ENCODE data around the gene PRAC1. TPM values are rescaled to one million over a fixed set of nuclear protein-coding genes. Genes with fewer than 3 reads are reported as not detected.

Gene PRAC1
- not detected for total RNA-seq

DNA sequence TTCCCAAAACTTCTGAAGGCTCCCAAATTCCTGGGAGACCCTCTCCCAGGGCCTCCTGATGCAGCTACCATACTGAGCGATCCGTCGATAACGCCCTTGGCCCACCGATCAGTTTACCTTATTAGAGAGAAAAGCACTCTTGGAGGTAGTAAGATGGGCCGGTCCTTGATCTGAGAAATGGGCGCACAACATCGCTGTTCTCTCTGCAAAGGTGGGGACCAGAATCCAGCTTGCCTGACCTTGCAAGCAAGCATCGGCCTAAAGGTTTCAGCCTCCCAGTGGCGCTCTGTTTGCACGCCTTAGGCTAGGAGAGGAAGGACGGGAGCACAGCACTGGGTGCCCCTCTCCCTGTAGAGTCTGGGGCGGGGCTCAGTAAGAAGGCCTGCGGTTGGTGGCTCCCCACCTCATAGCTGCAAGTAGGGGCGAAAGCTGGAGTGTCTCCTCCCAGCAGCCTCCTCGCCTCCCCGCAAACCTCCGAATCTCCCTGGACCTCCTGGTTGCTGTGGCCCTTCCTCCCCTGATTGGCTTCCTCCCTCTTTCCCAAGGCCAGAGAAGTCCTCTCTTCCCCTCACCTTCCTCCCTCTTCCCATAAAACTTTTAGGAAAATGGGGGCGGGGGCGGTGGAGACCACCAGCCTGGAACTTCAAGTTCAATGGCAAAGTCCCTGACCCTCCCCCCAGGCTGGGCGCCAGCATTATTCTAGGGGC lies at the start of gene PRAC1:
TSS of gene PRAC1 (minus strand) at position 318 of the 707 bp plus-strand sequence. CDS start at position 192, 126 bp downstream.
- peak; percentile 41 for DNase-seq
- peak; percentile 13 for ATAC-seq (ENCODE audit: low read depth)
- peaks cover 36% of the 10 kb centered on the region for H3K4me1 Mint-ChIP-seq
- H3K27ac Mint-ChIP-seq: no peak within 1 kb of the TSS
- H3K4me3 Mint-ChIP-seq: peak within 1 kb of the TSS; percentile 61
- H3K9me3 Mint-ChIP-seq: no peaks in the 10 kb centered on the region
- peaks cover 2% of the 10 kb centered on the region for H3K36me3 Mint-ChIP-seq
- POLR2A ChIA-PET: no interaction called here
- peaks cover 98% of the 10 kb centered on the region for H3K27me3 Mint-ChIP-seq

DNA sequence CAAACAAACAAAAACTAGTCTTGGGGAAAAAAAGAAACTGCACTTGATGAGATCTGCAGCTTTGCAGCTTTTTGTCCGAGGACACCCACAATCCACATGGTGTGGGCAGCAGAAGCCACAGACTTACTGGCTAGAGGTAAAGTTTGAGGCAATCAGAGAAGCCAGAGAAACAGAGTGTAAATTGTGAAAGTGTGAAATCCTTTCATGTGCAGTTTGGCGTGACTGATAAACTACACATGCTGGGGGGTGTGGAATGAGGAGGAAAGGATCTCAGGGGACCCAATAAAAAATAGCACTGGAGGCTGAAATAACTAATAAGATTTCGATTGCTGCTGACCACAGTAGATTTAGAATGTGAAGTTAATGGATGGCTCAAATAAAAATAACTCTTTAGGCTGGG lies 48.6 kb upstream of the PRAC1 start:
- H3K27ac Mint-ChIP-seq: no peak overlapping the region
- no peaks in the 10 kb centered on the region for H3K9me3 Mint-ChIP-seq
- peaks cover 4% of the 10 kb centered on the region for H3K4me1 Mint-ChIP-seq
- no peaks in the 10 kb centered on the region for H3K36me3 Mint-ChIP-seq
- POLR2A ChIA-PET: no interaction called here
- ATAC-seq (ENCODE audit: low read depth): no peak
- H3K4me3 Mint-ChIP-seq: no peak overlapping the region
- no peak for DNase-seq
- peaks cover 33% of the 10 kb centered on the region for H3K27me3 Mint-ChIP-seq

DNA sequence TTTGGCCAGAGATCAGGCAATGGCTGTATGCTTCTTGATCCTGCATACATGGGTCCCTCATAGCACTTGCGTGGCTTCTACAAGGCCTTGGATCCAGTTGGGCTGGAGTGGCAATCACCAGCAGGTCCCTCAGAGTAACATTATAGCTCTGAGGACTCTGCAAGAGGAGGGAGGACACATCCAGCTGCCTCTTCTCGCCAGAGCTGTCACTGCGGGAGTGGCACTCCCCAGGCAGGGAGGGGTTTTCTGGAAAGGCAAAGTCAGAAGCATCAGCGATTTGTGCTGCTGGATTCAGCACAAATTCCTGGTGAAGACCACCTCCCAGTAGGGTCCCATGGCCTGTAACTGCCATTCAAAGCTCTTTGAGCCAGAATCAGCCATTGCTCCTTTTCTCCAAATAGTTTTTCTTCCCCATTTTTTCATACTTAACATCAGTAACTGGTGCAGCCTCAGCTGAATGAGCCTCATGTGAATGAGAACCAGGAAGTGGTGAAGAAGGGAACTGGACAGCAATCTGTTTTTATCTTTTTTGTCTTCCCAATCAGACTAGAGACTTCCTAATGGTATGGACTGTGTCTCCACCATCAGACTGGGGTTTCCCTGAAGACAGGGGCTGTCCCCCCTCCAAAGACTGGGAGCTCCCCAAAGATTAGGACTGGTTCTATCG lies 46.8 kb upstream of the PRAC1 start:
- POLR2A ChIA-PET: no interaction called here
- H3K27ac Mint-ChIP-seq: no peak overlapping the region
- ATAC-seq (ENCODE audit: low read depth) (no peak), DNase-seq (no peak)
- no peak overlapping the region for H3K4me3 Mint-ChIP-seq
- peaks cover 4% of the 10 kb centered on the region for H3K4me1 Mint-ChIP-seq
- peaks cover 26% of the 10 kb centered on the region for H3K27me3 Mint-ChIP-seq
- H3K9me3 Mint-ChIP-seq: no peaks in the 10 kb centered on the region
- H3K36me3 Mint-ChIP-seq: no peaks in the 10 kb centered on the region

DNA sequence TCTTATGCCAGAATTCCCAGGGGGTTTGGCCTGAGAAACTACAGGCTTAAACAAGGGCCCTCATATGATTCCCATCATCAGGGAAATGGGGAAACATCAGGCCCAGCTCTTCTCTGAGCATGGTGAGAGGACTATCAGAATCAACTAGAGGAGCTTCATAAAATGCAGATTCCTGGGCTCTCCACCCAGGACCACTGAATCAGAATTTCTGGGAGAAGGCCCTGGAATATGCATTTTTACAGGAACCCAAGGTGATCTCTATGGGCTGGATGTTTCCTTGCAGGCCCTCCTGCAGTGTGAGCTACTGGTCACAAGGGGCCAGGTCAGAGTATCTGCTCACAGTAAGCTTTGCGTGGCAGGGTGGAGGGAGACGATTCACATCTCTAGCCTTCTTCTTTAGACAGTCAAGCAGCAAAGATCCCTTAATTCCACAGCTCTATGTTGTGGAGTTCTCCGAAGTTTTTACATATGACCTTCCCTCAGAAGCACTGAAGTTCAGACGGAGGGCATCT lies 45.0 kb upstream of the PRAC1 start:
- POLR2A ChIA-PET: no interaction called here
- ATAC-seq (ENCODE audit: low read depth) (no peak), DNase-seq (no peak)
- Mint-ChIP-seq H3K4me3 (no peak overlapping the region), H3K27ac (no peak overlapping the region), H3K4me1 (peaks cover 3% of the 10 kb centered on the region), H3K9me3 (no peaks in the 10 kb centered on the region), H3K36me3 (no peaks in the 10 kb centered on the region), H3K27me3 (peaks cover 31% of the 10 kb centered on the region)

GRCh38 chr17:48761114-48761513 lies 38.8 kb upstream of the PRAC1 start:
- DNase-seq (no peak), ATAC-seq (ENCODE audit: low read depth) (no peak)
- POLR2A ChIA-PET: no interaction called here
- H3K4me3 Mint-ChIP-seq: no peak overlapping the region
- no peaks in the 10 kb centered on the region for H3K36me3 Mint-ChIP-seq
- H3K9me3 Mint-ChIP-seq: no peaks in the 10 kb centered on the region
- H3K4me1 Mint-ChIP-seq: no peaks in the 10 kb centered on the region
- peaks cover 55% of the 10 kb centered on the region for H3K27me3 Mint-ChIP-seq
- H3K27ac Mint-ChIP-seq: no peak overlapping the region

DNA sequence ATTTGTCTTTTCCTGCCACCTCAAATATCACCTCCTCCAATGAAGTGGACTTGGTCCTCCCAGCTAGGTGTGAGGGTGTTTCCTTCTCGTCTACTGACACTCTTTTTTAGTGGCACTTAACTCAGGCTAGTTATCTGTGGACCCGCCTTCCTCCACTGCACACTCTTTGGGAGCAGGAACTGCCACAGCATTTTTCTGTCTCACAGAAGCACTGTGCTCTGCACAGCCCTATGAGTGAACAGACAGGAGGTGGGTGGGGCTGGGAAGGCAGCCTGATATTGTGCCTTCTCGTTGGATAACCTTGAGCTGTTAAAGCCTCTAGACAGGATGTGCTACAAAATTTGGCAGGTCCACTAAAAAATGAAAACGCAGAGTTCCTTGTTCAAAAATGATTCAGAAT lies 38.1 kb upstream of the PRAC1 start:
- Mint-ChIP-seq H3K27ac (no peak overlapping the region), H3K27me3 (peaks cover 56% of the 10 kb centered on the region), H3K9me3 (no peaks in the 10 kb centered on the region), H3K4me3 (no peak overlapping the region), H3K36me3 (no peaks in the 10 kb centered on the region), H3K4me1 (no peaks in the 10 kb centered on the region)
- POLR2A ChIA-PET: no interaction called here
- DNase-seq (no peak), ATAC-seq (ENCODE audit: low read depth) (no peak)

- H3K27ac Mint-ChIP-seq: no peak overlapping the region
- DNase-seq (no peak), ATAC-seq (ENCODE audit: low read depth) (no peak)
- H3K4me1 Mint-ChIP-seq: no peaks in the 10 kb centered on the region
- H3K4me3 Mint-ChIP-seq: no peak overlapping the region
- no peaks in the 10 kb centered on the region for H3K9me3 Mint-ChIP-seq
- H3K36me3 Mint-ChIP-seq: no peaks in the 10 kb centered on the region
- POLR2A ChIA-PET: no interaction called here
- H3K27me3 Mint-ChIP-seq: peaks cover 66% of the 10 kb centered on the region
Measured at GRCh38 chr17:48759288-48759687, 37.0 kb upstream of the PRAC1 start.

DNA sequence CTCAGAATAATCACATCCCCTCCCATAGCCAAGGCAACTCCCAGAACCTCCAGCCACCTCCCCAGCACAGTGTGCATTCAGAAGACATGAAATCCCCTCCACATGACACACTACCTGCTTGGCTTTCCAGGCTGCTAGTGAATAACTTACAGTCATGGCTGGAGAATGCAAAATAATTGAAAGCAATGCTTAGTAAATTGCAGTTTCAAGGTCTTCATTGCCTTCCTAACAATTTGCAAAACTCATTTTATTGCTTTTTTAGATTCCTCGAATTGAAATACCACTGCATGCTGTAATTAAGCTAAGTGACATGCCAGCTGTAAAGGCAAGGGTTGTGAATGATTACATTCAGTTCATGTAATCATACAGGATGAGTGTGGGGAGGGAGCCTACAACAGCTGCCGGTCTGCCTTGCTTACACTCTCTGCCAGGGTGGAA lies 35.2 kb upstream of the PRAC1 start:
- POLR2A ChIA-PET: no interaction called here
- ATAC-seq (ENCODE audit: low read depth) (no peak), DNase-seq (no peak)
- Mint-ChIP-seq H3K27ac (no peak overlapping the region), H3K4me3 (no peak overlapping the region), H3K4me1 (peaks cover 4% of the 10 kb centered on the region), H3K9me3 (no peaks in the 10 kb centered on the region), H3K27me3 (peaks cover 73% of the 10 kb centered on the region), H3K36me3 (no peaks in the 10 kb centered on the region)

DNA sequence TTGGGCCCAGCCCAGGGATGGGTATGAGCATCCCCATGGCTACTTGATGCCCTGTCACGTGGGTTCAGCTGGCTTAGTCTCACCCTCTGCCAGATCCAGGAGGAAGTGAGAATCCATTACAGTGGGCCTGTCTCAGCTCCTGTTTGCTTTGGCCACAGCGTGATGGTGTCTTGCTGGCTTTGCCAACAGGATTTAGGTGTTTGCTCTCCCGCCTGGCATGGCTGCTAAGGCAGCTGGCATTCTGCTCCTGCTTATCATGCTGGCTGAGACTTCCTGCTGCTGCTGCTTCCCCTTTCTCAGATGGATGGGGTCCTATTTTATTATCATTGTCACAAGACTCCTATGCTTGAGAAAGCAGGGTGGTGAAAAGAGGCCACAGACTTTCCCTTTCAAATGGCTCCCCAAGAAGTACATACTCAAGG lies 34.5 kb upstream of the PRAC1 start:
- POLR2A ChIA-PET: no interaction called here
- H3K4me1 Mint-ChIP-seq: peaks cover 4% of the 10 kb centered on the region
- peaks cover 76% of the 10 kb centered on the region for H3K27me3 Mint-ChIP-seq
- H3K4me3 Mint-ChIP-seq: no peak overlapping the region
- H3K27ac Mint-ChIP-seq: no peak overlapping the region
- H3K36me3 Mint-ChIP-seq: no peaks in the 10 kb centered on the region
- ATAC-seq (ENCODE audit: low read depth): no peak
- no peaks in the 10 kb centered on the region for H3K9me3 Mint-ChIP-seq
- no peak for DNase-seq

GRCh38 chr17:48755356-48755755 lies 33.0 kb upstream of the PRAC1 start:
- no peak overlapping the region for H3K27ac Mint-ChIP-seq
- H3K4me1 Mint-ChIP-seq: peaks cover 4% of the 10 kb centered on the region
- DNase-seq: no peak
- POLR2A ChIA-PET: no interaction called here
- peaks cover 83% of the 10 kb centered on the region for H3K27me3 Mint-ChIP-seq
- no peak for ATAC-seq (ENCODE audit: low read depth)
- H3K36me3 Mint-ChIP-seq: no peaks in the 10 kb centered on the region
- no peaks in the 10 kb centered on the region for H3K9me3 Mint-ChIP-seq
- H3K4me3 Mint-ChIP-seq: no peak overlapping the region

GRCh38 chr17:48754500-48755261 lies 32.4 kb upstream of the PRAC1 start:
- POLR2A ChIA-PET: no interaction called here
- no peaks in the 10 kb centered on the region for H3K9me3 Mint-ChIP-seq
- ATAC-seq (ENCODE audit: low read depth) (no peak), DNase-seq (no peak)
- peaks cover 4% of the 10 kb centered on the region for H3K4me1 Mint-ChIP-seq
- H3K36me3 Mint-ChIP-seq: no peaks in the 10 kb centered on the region
- no peak overlapping the region for H3K27ac Mint-ChIP-seq
- peaks cover 86% of the 10 kb centered on the region for H3K27me3 Mint-ChIP-seq
- no peak overlapping the region for H3K4me3 Mint-ChIP-seq

DNA sequence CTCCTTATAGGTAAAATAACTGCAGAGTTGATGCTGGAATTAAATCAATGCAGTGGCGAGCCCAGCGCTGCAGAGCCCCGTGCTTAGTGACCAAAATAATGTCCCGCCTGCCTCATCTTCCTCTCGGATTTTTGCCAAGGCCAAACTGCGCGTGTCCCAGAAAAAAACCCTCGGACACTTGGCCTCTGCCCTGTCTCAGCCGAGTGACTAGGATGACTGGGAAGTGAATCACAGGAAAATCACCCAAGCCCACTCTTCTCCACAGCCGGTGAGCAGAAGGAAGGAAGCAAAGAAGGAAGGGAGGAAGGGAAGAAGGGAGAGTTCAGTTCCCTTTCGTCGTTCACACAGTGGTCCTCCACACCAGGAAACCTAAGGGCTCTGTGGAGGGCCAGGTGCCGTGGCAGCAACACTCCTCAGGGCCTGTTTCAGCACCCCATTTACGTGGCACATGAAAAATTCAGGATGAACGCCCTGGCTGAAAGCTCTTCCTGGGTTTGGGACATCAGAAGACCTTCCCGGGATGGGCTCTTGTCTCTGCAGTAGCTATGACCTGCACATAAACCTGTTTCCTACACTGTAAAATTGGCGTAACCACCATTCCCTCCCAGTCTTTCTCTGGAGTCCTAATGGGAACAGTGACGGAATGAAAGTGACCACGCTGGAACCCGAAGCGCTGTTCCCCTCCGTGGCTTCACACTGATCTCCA lies 31.6 kb upstream of the PRAC1 start:
- H3K36me3 Mint-ChIP-seq: no peaks in the 10 kb centered on the region
- ATAC-seq (ENCODE audit: low read depth) (no peak), DNase-seq (no peak)
- H3K27ac Mint-ChIP-seq: no peak overlapping the region
- peaks cover 86% of the 10 kb centered on the region for H3K27me3 Mint-ChIP-seq
- no peak overlapping the region for H3K4me3 Mint-ChIP-seq
- POLR2A ChIA-PET: no interaction called here
- peaks cover 4% of the 10 kb centered on the region for H3K4me1 Mint-ChIP-seq
- H3K9me3 Mint-ChIP-seq: peaks cover 2% of the 10 kb centered on the region

All from activated naive CD8-positive, alpha-beta T cell treated with anti-CD3 and anti-CD28 coated beads, Interleukin-2, amount 10 ng/mL, durations not matched to agents 7 days and 5 days (primary cell).